HCT116 (cell line): ENCODE data around the gene NAALADL2. TPM values are rescaled to one million over a fixed set of nuclear protein-coding genes. Genes with fewer than 3 reads are reported as not detected.

ENCODE experiments used
- ATAC-seq: fragments of 200-7000 bp; cut with Tn5 transposase; 2 replicates; pipeline ENCODE4 v1.9.1; 2020; ENCODE audit warnings: mild to moderate bottlenecking, moderate library complexity
- BruUV-seq: library from RNA; stranded (reverse); fragments of 400-500 nt; replicated peaks from 2 replicates; lab custom pipeline; 2021; lab: Mats Ljungman, UMichigan
- CTCF ChIA-PET: fragments of 300-600 bp; sonication (Branson Sonifier 250); formaldehyde crosslinking; loops from one replicate; lab custom pipeline; 2021; ENCODE audit warnings: antibody characterized with exemption; lab: Charles Lee
- POLR2A ChIA-PET: fragments of 300-600, 350-600 bp; sonication (Branson Sonifier 250); formaldehyde crosslinking; loops from one replicate; lab custom pipeline; 2021; ENCODE audit warnings: antibody characterized with exemption; lab: Charles Lee
- RAD21 ChIA-PET, 2 experiments: fragments of 300-600 bp; sonication (Branson Sonifier 250); formaldehyde crosslinking; loops; one replicate each; lab custom pipeline; 2023; ENCODE audit warnings: low total read pairs in 2 of 2; ENCODE audit not compliant: uncharacterized antibody in 2 of 2, unreplicated experiment in 2 of 2, low non-redundant PET in 1 of 2; lab: Charles Lee
- DNase-seq: peaks from one replicate; pipeline ENCODE4 v3.0.0-alpha.2; 2010; ENCODE audit warnings: low read depth, low spot score
- H2AFZ ChIP-seq: fragments of 200-600 bp; shearing (Covaris generic), sonication (generic); 2 replicates; pipeline ENCODE4 v1.6.1; 2017; ENCODE audit warnings: low read depth, mixed run types, mixed read lengths, antibody characterized with exemption, low read length; ENCODE audit not compliant: poor library complexity, severe bottlenecking
- H3K27ac ChIP-seq: 2 replicates; pipeline ENCODE4 v1.5.1; 2012; ENCODE audit warnings: low read depth, low read length
- H3K27me3 ChIP-seq: fragments of 200-600 bp; sonication (generic); 2 replicates; pipeline ENCODE4 v1.6.1; 2016; ENCODE audit warnings: mixed run types, low read length, mixed read lengths; ENCODE audit not compliant: insufficient read depth
- H3K36me3 ChIP-seq, 2 experiments: fragments of 200-500 bp in 1 of 2; fragments of 200-600 bp in 1 of 2; sonication (Bioruptor generic) in 1 of 2; sonication (generic) in 1 of 2; 2 replicates each; pipeline versions ENCODE4 v1.5.1 to v1.6.1; 2014 to 2016; ENCODE audit warnings: low read length in 2 of 2, inconsistent platforms in 1 of 2, mixed read lengths in 1 of 2, mixed run types in 1 of 2; ENCODE audit not compliant: insufficient read depth in 2 of 2, control insufficient read depth in 1 of 2
- H3K4me1 ChIP-seq, 2 experiments: fragments of 200-600 bp in 1 of 2; sonication (generic) in 1 of 2; 2 replicates each; pipeline versions ENCODE4 v1.5.1 to v1.6.1; 2012 to 2017; ENCODE audit warnings: low read length in 2 of 2, inconsistent platforms in 1 of 2, mild to moderate bottlenecking in 1 of 2, mixed read lengths in 1 of 2, mixed run types in 1 of 2, moderate library complexity in 1 of 2; ENCODE audit not compliant: insufficient read depth in 2 of 2, control insufficient read depth in 1 of 2
- H3K4me2 ChIP-seq: fragments of 200-600 bp; sonication (generic); 2 replicates; pipeline ENCODE4 v1.6.1; 2017; ENCODE audit warnings: mixed run types, low read length, mixed read lengths
- H3K4me3 ChIP-seq, 2 experiments: fragments of 200-600 bp in 1 of 2; sonication (generic) in 1 of 2; replicated peaks in 1 of 2; 2 replicates each; pipeline ENCODE4 v1.5.1; 2011 to 2016; ENCODE audit warnings: low read length in 2 of 2, control low read depth in 1 of 2, low read depth in 1 of 2, mild to moderate bottlenecking in 1 of 2, mixed read lengths in 1 of 2, mixed run types in 1 of 2
- H3K79me2 ChIP-seq: fragments of 200-600 bp; sonication (generic); 2 replicates; pipeline ENCODE4 v1.6.1; 2017; ENCODE audit warnings: mild to moderate bottlenecking, mixed run types, low read length, moderate library complexity, mixed read lengths; ENCODE audit not compliant: insufficient read depth
- H3K9ac ChIP-seq: fragments of 200-600 bp; sonication (generic); 2 replicates; pipeline ENCODE4 v1.6.1; 2016; ENCODE audit warnings: low read length, mixed read lengths
- H3K9me2 ChIP-seq: fragments of 200-600 bp; sonication (generic), shearing (Covaris generic); 2 replicates; pipeline ENCODE4 v1.6.1; 2017; ENCODE audit warnings: mixed run types, mild to moderate bottlenecking, moderate library complexity; ENCODE audit not compliant: insufficient read depth
- H3K9me3 ChIP-seq, 2 experiments: fragments of 200-500 bp in 1 of 2; fragments of 200-600 bp in 1 of 2; sonication (Bioruptor generic) in 1 of 2; sonication (generic) in 1 of 2; 2 replicates each; pipeline ENCODE4 v1.6.1; 2014 to 2017; ENCODE audit warnings: low read length in 2 of 2, mixed read lengths in 2 of 2, inconsistent platforms in 1 of 2, low read depth in 1 of 2, mild to moderate bottlenecking in 1 of 2, mixed run types in 1 of 2, moderate library complexity in 1 of 2; ENCODE audit not compliant: control insufficient read depth in 1 of 2, insufficient read depth in 1 of 2
- H4K20me1 ChIP-seq: fragments of 200-600 bp; sonication (generic), shearing (Covaris generic); 2 replicates; pipeline ENCODE4 v1.6.1; 2017; ENCODE audit warnings: mixed run types, mild to moderate bottlenecking, moderate library complexity; ENCODE audit not compliant: insufficient read depth
- CBX3 ChIP-seq: IDR thresholded peaks from 2 replicates; pipeline ENCODE4 v1.6.1; 2012; ENCODE audit warnings: low read depth
- ELF1 ChIP-seq: IDR thresholded peaks from 2 replicates; pipeline ENCODE4 v1.6.1; 2012; ENCODE audit warnings: low read depth, borderline replicate concordance
- EZH2 ChIP-seq: fragments of 200-600 bp; sonication (generic); IDR thresholded peaks from 2 replicates; pipeline ENCODE4 v1.6.1; 2017; ENCODE audit warnings: antibody characterized with exemption, mixed run types
- SIN3A ChIP-seq: IDR thresholded peaks from 2 replicates; pipeline ENCODE4 v1.6.1; 2012; ENCODE audit warnings: low read depth
- SRF ChIP-seq: IDR thresholded peaks from 2 replicates; pipeline ENCODE4 v1.6.1; 2012; ENCODE audit warnings: low read depth
- intact Hi-C: fragments of 100-400 bp; cut with micrococcal nuclease; formaldehyde crosslinking; loops from 2 replicates; pipeline ENCODE4 v1.10.0; 2022
- total RNA-seq: library from RNA; stranded (reverse); gene quantifications from one replicate; pipeline ENCODE4 v1.2.1, GENCODE V29; 2021; ENCODE audit not compliant: unreplicated experiment
- TF ChIP-seq, protein P1 (sequence below), 3 experiments: fragments of 200-600 bp in 1 of 3; sonication (generic) in 1 of 3; IDR thresholded peaks in 2 of 3; conservative IDR thresholded peaks in 1 of 3; 2 replicates each; pipeline ENCODE4 v1.5.1; 2012 to 2017; ENCODE audit warnings: low read depth in 2 of 3, low read length in 2 of 3, antibody characterized with exemption in 1 of 3, borderline replicate concordance in 1 of 3, control low read depth in 1 of 3, mild to moderate bottlenecking in 1 of 3, mixed read lengths in 1 of 3, mixed run types in 1 of 3, moderate library complexity in 1 of 3; ENCODE audit not compliant: insufficient read depth in 1 of 3
- TF ChIP-seq, protein P2 (sequence below): IDR thresholded peaks from 2 replicates; pipeline ENCODE4 v1.6.1; 2011; ENCODE audit warnings: mild to moderate bottlenecking, low read length, moderate library complexity; ENCODE audit not compliant: insufficient replicate concordance; ENCODE audit errors: extremely low read depth

NAALADL2 gene
- total RNA-seq, 1 experiment from 2014 or later, result 2.9 TPM

DNA sequence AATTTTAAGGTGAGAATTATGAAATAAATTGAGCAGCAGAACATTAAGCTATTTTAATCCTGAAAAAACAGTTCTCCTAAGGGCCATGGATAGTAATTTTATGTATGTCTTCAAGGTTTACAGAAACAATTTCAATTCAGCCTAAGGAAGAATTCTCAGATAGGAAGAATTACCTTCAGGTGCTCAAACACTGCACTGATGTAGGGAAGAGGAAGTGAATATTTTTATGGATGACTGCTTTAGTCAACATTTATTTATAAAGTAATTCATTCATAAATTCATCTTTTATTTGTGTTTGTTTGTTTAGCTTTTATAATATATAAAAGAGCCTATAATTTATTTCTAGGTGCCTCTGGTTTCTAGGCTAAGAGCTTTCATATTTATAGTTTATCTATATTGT lies 620.7 kb downstream of the NAALADL2 start:
- no peak overlapping the region for H3K27ac ChIP-seq
- no peaks in the 10 kb centered on the region for H4K20me1 ChIP-seq
- no TSS peak for BruUV-seq
- no peak overlapping the region for H3K9ac ChIP-seq
- no peaks in the 10 kb centered on the region for H3K27me3 ChIP-seq
- DNase-seq (no peak), ATAC-seq (no peak)
- ChIA-PET CTCF (no interaction called here), RAD21 (no interaction called here), POLR2A (no interaction called here)
- no peaks in the 10 kb centered on the region for H3K9me2 ChIP-seq
- no peaks in the 10 kb centered on the region for H3K36me3 ChIP-seq
- H3K79me2 ChIP-seq, result no peaks in the 10 kb centered on the region
- H3K4me3 ChIP-seq, result no peak overlapping the region
- H3K4me1 ChIP-seq, result no peaks in the 10 kb centered on the region
- no peak overlapping the region for H2AFZ ChIP-seq
- no peak overlapping the region for H3K4me2 ChIP-seq
- intact Hi-C loops, result no loop called here
- H3K9me3 ChIP-seq, result no peaks in the 10 kb centered on the region
- TF ChIP-seq ELF1 (no peak), SRF (no peak), CBX3 (no peak), SIN3A (no peak)
- TF ChIP-seq, protein P1, sequence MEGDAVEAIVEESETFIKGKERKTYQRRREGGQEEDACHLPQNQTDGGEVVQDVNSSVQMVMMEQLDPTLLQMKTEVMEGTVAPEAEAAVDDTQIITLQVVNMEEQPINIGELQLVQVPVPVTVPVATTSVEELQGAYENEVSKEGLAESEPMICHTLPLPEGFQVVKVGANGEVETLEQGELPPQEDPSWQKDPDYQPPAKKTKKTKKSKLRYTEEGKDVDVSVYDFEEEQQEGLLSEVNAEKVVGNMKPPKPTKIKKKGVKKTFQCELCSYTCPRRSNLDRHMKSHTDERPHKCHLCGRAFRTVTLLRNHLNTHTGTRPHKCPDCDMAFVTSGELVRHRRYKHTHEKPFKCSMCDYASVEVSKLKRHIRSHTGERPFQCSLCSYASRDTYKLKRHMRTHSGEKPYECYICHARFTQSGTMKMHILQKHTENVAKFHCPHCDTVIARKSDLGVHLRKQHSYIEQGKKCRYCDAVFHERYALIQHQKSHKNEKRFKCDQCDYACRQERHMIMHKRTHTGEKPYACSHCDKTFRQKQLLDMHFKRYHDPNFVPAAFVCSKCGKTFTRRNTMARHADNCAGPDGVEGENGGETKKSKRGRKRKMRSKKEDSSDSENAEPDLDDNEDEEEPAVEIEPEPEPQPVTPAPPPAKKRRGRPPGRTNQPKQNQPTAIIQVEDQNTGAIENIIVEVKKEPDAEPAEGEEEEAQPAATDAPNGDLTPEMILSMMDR (IDR thresholded peaks at IDR 0.05 in 2 of 3, conservative IDR thresholded peaks at IDR 0.05 in 1 of 3; ENCODE audit: borderline replicate concordance in 1 of 3, insufficient read depth in 1 of 3, low read depth in 2 of 3, low read length in 2 of 3), result no peak

DNA sequence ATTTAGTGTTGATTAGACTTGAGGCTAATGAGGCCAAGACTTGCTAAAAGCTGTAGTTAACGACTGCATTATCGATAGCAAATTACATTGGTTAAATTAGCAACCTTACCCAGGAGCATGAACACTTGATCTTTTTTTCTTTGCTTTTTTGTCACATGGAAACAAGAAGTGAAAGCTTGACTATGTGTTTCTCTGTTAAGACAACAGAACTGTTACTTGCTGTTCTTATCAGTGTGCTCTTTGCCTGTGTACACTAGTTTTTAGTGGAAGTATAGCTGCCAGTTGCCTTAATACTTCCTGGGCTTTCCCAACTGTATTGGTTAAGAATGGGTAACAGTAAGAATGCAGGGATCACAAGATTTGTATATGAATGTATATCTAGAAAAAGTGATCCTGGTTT lies 625.5 kb downstream of the NAALADL2 start:
- Histone ChIP-seq H3K27ac (no peak overlapping the region), H3K9ac (no peak overlapping the region), H3K4me3 (no peak overlapping the region), H2AFZ (no peak overlapping the region), H3K4me1 (no peaks in the 10 kb centered on the region), H4K20me1 (no peaks in the 10 kb centered on the region), H3K9me3 (no peaks in the 10 kb centered on the region), H3K36me3 (no peaks in the 10 kb centered on the region), H3K79me2 (no peaks in the 10 kb centered on the region), H3K4me2 (no peak overlapping the region), H3K27me3 (no peaks in the 10 kb centered on the region), H3K9me2 (no peaks in the 10 kb centered on the region)
- ChIA-PET CTCF (no interaction called here), RAD21 (no interaction called here), POLR2A (no interaction called here)
- ATAC-seq (no peak), DNase-seq (no peak)
- TF ChIP-seq, protein P2, sequence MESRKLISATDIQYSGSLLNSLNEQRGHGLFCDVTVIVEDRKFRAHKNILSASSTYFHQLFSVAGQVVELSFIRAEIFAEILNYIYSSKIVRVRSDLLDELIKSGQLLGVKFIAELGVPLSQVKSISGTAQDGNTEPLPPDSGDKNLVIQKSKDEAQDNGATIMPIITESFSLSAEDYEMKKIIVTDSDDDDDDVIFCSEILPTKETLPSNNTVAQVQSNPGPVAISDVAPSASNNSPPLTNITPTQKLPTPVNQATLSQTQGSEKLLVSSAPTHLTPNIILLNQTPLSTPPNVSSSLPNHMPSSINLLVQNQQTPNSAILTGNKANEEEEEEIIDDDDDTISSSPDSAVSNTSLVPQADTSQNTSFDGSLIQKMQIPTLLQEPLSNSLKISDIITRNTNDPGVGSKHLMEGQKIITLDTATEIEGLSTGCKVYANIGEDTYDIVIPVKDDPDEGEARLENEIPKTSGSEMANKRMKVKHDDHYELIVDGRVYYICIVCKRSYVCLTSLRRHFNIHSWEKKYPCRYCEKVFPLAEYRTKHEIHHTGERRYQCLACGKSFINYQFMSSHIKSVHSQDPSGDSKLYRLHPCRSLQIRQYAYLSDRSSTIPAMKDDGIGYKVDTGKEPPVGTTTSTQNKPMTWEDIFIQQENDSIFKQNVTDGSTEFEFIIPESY, result no peak
- TF ChIP-seq EZH2, result no peak
- intact Hi-C loops, result no loop called here
- BruUV-seq, result no TSS peak
